Sigmoid colon (tissue), 7 donors: Measurements from ENCODE around the gene ZNF511. TPM values are rescaled to one million over a fixed set of nuclear protein-coding genes. Genes with fewer than 3 reads are reported as not detected.

Experiments
- DNase-seq: peaks from one replicate; pipeline ENCODE4 v3.0.0-alpha.2; 2019
- H3K27ac ChIP-seq, 4 donors: fragments of 200-600 bp; sonication (generic); one replicate each; pipeline ENCODE4 v1.5.1; 2016 to 2019; ENCODE audit warnings: mild to moderate bottlenecking in 1 of 4
- H3K27me3 ChIP-seq, 3 donors: fragments of 200-600 bp; sonication (generic); one replicate each; pipeline ENCODE4 v1.5.1; 2019; ENCODE audit warnings: mild to moderate bottlenecking in 1 of 3
- H3K36me3 ChIP-seq, 4 donors: fragments of 200-600 bp; sonication (generic); one replicate each; pipeline ENCODE4 v1.5.1; 2016 to 2019
- H3K4me1 ChIP-seq, 4 donors: fragments of 200-600 bp; sonication (generic); one replicate each; pipeline ENCODE4 v1.5.1; 2017 to 2019
- H3K4me3 ChIP-seq, 4 donors: fragments of 200-600 bp; sonication (generic); one replicate each; pipeline ENCODE4 v1.5.1; 2017 to 2019; ENCODE audit warnings: mild to moderate bottlenecking in 2 of 4, moderate library complexity in 1 of 4
- H3K9me3 ChIP-seq, 4 donors: fragments of 200-600 bp in 3 of 4; sonication (generic) in 3 of 4; one replicate each; pipeline versions ENCODE4 v1.5.1 to v1.6.1; 2013 to 2019
- EP300 ChIP-seq, 4 donors: sonication (generic); formaldehyde crosslinking; IDR thresholded peaks; one replicate each; pipeline ENCODE4 v1.6.1; 2017; ENCODE audit warnings: antibody characterized with exemption in 4 of 4
- POLR2A ChIP-seq, 2 donors: fragments of 450-650 bp; IDR thresholded peaks; one replicate each; pipeline ENCODE4 v1.6.1; 2016; ENCODE audit warnings: antibody characterized with exemption in 2 of 2, mild to moderate bottlenecking in 2 of 2, moderate library complexity in 2 of 2
- POLR2AphosphoS5 ChIP-seq, 4 donors: sonication (generic); formaldehyde crosslinking; IDR thresholded peaks; one replicate each; pipeline ENCODE4 v1.6.1; 2017; ENCODE audit warnings: antibody characterized with exemption in 4 of 4
- WGBS, 2 donors: extraction: QIAGEN DNeasy Blood & Tissue Kit; methylation state at CpG; one replicate each; pipeline ENCODE4 v1.1.7; 2013; 5-methylcytosine and 5-hydroxymethylcytosine counted together
- intact Hi-C: fragments of 100-400 bp; cut with DNase I; formaldehyde crosslinking; loops from one replicate; pipeline ENCODE4 v1.15.1; 2023
- polyA plus RNA-seq, 3 donors: library from polyadenylated mRNA; stranded (reverse); fragments of 200-250 nt; gene quantifications; one replicate each; pipeline ENCODE4 v1.2.3, GENCODE V29; 2013
- total RNA-seq, 4 donors: library from RNA; depleted of rRNA; stranded (reverse); fragments of >200 nt; gene quantifications; one replicate each; pipeline ENCODE4 v1.1.0, GENCODE V29; 2016
- TF ChIP-seq, protein P1 (sequence below), 4 experiments: fragments of 450-650 bp in 3 of 4; fragments of 200-600 bp in 1 of 4; IDR thresholded peaks; one replicate each; pipeline ENCODE4 v1.5.1; 2016 to 2019; ENCODE audit warnings: antibody characterized with exemption in 4 of 4, mild to moderate bottlenecking in 3 of 4, moderate library complexity in 2 of 4
- donor health status: healthy with polysubstance abuse.
- donor health status: Bipolar disorder and iron deficiency.
- donor health status: healthy.

ZNF511 gene
- total and polyA plus RNA-seq, 7 donors: 34.7 to 55.6 (median 47.4) TPM

DNA sequence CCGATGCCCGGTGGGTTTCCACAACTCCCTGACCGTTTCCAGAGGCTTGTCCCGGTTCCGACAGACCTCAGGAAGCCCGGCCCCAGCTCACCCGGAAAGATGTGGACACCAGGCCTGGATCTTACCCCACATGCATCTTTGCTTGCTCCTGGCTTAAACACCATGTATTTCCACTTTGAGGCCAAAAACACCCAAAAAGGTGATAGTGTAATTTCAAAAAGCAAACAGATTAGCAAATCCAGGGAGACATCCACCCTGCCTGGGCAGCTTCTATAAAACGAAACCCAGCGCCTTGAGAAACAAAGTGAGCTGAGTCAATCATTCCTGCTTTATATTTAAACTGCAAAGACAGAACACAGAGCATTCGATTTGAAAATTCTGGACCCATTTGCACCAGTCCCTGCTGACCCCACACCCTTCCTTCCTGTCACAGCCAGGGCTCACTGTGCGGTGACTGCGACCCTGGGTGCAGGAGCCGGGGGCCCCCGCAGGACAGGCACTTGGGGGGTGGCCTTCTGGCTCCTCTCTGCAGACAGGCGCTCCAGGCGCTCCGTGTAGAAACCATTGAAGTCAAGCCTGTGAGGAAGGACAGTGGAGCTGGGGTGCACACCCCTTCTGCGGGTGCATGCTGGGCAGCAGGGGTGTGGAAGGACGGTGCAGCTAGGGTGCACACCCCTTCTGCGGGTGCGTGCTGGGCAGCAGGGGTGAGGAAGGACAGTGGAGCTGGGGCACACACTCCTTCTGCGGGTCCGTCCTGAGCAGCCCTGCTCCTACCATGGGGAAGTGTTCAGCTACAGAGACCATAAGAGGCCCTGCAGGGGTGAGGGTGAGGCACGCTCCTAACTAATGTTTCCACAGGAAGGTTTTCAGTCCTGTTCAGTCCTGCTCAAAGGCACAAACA lies 29.1 kb upstream of the ZNF511 start:
- peaks cover 12 to 60% (median 42%) of the 10 kb centered on the region in 4 donors for H3K36me3 ChIP-seq

GRCh38 chr10:133280391-133281059 lies 28.2 kb upstream of the ZNF511 start:
- Histone ChIP-seq H3K27me3 (peaks cover 15 to 22% (median 17%) of the 10 kb centered on the region in 3 donors), H3K4me3 (no peak overlapping the region), H3K9me3 (no peaks in the 10 kb centered on the region), H3K4me1 (peaks cover 0 to 15% (median 10%) of the 10 kb centered on the region in 4 donors), H3K27ac (no peak overlapping the region), H3K36me3 (peaks cover 22 to 69% (median 51%) of the 10 kb centered on the region in 4 donors)
- WGBS, 2 donors: 94 to 96% methylated on average over 10 of the region's 10 CpGs
- TF ChIP-seq POLR2AphosphoS5 (IDR thresholded peaks at IDR 0.05): no peak
- TF ChIP-seq, protein P1, sequence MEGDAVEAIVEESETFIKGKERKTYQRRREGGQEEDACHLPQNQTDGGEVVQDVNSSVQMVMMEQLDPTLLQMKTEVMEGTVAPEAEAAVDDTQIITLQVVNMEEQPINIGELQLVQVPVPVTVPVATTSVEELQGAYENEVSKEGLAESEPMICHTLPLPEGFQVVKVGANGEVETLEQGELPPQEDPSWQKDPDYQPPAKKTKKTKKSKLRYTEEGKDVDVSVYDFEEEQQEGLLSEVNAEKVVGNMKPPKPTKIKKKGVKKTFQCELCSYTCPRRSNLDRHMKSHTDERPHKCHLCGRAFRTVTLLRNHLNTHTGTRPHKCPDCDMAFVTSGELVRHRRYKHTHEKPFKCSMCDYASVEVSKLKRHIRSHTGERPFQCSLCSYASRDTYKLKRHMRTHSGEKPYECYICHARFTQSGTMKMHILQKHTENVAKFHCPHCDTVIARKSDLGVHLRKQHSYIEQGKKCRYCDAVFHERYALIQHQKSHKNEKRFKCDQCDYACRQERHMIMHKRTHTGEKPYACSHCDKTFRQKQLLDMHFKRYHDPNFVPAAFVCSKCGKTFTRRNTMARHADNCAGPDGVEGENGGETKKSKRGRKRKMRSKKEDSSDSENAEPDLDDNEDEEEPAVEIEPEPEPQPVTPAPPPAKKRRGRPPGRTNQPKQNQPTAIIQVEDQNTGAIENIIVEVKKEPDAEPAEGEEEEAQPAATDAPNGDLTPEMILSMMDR (IDR thresholded peaks at IDR 0.05): no peak
- TF ChIP-seq POLR2A (IDR thresholded peaks at IDR 0.05): no peak
- no peak for TF ChIP-seq EP300 (IDR thresholded peaks at IDR 0.05)
- no peak for DNase-seq
- intact Hi-C loops: no loop called here

More for the DNA sequence above, 29.1 kb upstream of the ZNF511 start:
- H3K9me3 ChIP-seq: no peaks in the 10 kb centered on the region
- intact Hi-C loops: no loop called here
- no peak for TF ChIP-seq POLR2AphosphoS5 (IDR thresholded peaks at IDR 0.05)
- TF ChIP-seq, protein P1 (IDR thresholded peaks at IDR 0.05): no peak
- no peak for TF ChIP-seq EP300 (IDR thresholded peaks at IDR 0.05)
- TF ChIP-seq POLR2A (IDR thresholded peaks at IDR 0.05): no peak
- H3K27me3 ChIP-seq: peaks cover 17 to 29% (median 17%) of the 10 kb centered on the region in 3 donors
- H3K27ac ChIP-seq: no peak overlapping the region
- peaks cover 0 to 15% (median 10%) of the 10 kb centered on the region in 4 donors for H3K4me1 ChIP-seq
- no peak overlapping the region for H3K4me3 ChIP-seq
- no peak for DNase-seq
- 77 to 88% methylated on average over 24 of the region's 24 CpGs for WGBS, 2 donors

DNA sequence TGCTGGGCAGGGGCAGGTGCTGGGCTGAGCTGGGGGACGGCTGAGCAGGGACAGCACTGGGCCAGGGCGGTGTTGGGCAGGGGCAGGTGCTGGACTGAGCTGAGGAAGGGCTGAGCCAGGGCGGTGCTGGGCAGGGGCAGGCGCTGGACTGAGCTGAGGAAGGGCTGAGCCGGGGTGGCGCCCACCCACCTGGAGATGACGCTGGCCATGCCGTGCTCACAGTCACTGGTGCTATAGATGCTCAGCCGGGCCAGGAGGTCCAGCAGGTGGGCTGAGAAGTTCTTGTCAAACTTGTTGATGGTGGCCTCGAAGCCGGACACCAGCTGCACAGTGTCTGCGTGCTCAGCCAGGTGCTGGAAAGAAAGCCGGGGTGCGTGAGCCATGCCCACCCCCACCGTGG lies 27.6 kb upstream of the ZNF511 start:
- no peaks in the 10 kb centered on the region for H3K9me3 ChIP-seq
- H3K36me3 ChIP-seq: peaks cover 28 to 75% (median 52%) of the 10 kb centered on the region in 4 donors
- H3K4me1 ChIP-seq: peaks cover 0 to 14% (median 10%) of the 10 kb centered on the region in 4 donors
- 94 to 96% methylated on average over 15 of the region's 15 CpGs for WGBS, 2 donors
- no peak for DNase-seq
- intact Hi-C loops: no loop called here
- H3K4me3 ChIP-seq: no peak overlapping the region
- no peak overlapping the region for H3K27ac ChIP-seq
- H3K27me3 ChIP-seq: peaks cover 13 to 17% (median 16%) of the 10 kb centered on the region in 3 donors
- TF ChIP-seq, protein P1 (IDR thresholded peaks at IDR 0.05): no peak
- TF ChIP-seq EP300 (IDR thresholded peaks at IDR 0.05) (no peak), POLR2A (IDR thresholded peaks at IDR 0.05) (no peak), POLR2AphosphoS5 (IDR thresholded peaks at IDR 0.05) (no peak)

DNA sequence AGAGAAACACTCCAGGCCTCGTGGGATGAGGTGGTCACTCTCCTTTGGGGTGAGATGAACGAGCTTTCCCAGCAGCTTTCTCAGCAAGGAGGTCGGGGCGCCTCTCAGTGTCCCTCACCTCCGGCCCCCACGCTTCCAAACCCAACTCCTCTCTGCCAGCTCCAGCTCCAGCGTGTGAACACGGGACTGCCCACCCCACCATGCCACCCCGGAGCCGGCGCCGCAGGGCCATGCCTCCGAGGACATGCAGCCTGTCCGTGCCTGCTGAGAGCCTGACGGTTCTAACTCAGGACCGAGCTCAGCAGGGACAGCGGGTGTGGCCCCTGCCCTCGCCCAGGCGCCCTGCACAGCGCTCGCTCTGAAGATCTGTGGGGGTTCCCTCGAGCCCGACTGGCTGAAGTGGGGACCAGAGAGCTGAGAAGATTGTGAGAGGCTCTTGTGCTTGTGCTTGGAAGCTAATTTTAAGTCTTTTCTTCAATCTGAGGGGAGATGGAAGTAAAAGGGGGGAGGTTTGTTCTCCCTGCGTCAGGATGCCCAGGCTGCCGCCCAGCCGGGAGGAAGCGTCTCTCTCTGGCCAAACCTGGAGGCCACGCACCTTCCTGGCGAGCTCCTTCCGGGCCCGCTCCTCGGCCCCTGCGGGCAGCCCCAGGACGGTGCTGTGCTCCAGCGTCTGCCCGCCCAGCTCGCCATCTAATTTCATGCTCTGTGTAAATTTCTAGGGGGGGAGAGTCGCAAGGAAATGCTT lies 26.9 kb upstream of the ZNF511 start:
- H3K36me3 ChIP-seq: peaks cover 34 to 82% (median 53%) of the 10 kb centered on the region in 4 donors
- intact Hi-C loops: no loop called here
- no peaks in the 10 kb centered on the region for H3K9me3 ChIP-seq
- peaks cover 0 to 7% (median 4%) of the 10 kb centered on the region in 4 donors for H3K4me1 ChIP-seq
- 93 to 94% methylated on average over 38 of the region's 38 CpGs for WGBS, 2 donors
- TF ChIP-seq EP300 (IDR thresholded peaks at IDR 0.05) (no peak), POLR2A (IDR thresholded peaks at IDR 0.05) (no peak), POLR2AphosphoS5 (IDR thresholded peaks at IDR 0.05) (no peak)
- TF ChIP-seq, protein P1 (IDR thresholded peaks at IDR 0.05): no peak
- peaks cover 6 to 9% (median 9%) of the 10 kb centered on the region in 3 donors for H3K27me3 ChIP-seq
- no peak overlapping the region for H3K27ac ChIP-seq
- H3K4me3 ChIP-seq: no peak overlapping the region
- no peak for DNase-seq
